HG02884 (cell line): Measurements from ENCODE around the gene ABCB11.

Experiments used
- ATAC-seq: cut with Tn5 transposase; IDR thresholded peaks from one replicate; pipeline ENCODE4 v1.9.1; 2021; ENCODE audit warnings: mild to moderate bottlenecking, moderate library complexity; ENCODE audit not compliant: unreplicated experiment

ABCB11 gene

DNA sequence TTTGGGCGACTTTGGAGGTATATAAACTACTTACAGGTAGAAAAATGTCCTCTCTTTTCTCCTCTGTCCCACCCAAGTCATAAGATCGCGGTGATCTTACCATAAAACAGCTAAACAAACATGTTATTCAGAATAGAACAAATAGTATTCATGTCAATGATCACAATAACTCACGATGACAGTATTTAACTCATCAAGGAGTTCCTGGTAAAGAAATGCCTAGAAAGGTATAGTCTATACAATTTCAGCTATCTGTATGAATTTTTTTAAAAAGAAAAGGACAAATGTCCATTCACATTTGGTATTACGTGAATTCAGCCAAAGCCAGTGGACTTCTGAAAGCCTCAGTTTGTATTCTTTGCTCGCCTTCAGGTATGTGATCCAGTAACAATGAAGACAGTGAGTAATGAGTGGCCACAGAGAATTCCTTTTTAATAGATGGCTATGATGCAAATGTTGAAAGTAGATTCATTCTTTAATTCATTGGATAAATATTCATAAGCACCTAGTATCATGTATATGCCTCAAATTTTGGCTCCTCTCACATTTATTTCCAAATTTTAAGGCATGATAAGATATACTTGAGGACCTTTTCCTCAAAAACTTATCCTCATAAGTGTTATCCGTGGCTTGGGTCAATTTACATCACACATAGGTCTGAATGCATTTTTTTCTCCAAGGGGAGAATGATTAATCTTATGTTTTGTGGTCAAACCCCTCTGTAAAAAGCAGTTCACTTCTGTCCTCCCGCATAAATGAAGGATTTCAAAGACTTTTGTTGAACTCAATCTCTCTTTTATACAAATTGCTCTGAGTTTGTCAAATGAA lies 20.3 kb downstream of the ABCB11 start:
- ATAC-seq, result no peak

DNA sequence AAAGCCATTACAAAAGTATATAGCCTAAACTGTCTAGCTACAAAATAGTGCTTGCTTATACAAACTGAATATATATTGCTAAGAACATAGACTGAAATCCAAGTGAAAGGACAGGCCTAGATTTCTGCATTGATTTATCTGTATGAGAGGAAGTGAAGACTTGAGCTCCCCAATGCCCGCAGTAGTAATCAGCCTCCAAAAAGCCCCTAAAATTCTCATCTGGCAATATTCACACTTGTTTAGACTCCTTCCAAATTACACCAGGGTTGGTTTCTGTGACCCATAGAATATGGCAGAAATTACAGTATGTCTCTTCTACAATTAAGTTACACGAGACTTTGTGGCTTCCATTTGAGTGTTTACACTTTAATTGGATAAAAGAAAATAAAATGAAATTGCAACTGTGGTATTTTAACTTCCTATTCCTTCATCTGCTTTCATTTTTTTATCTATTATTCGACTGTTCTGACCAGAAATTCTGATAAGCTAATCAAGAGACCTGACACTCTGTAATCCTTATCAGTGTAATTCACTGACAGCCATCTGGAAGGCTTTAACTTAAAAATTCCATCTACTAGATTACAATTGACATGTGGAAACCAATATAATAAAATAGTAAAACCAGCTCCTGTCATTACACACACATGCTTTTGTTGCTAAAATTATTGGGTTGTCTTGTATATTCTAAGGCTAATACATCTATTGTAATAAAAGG lies 21.1 kb downstream of the ABCB11 start:
- ATAC-seq, result no peak

DNA sequence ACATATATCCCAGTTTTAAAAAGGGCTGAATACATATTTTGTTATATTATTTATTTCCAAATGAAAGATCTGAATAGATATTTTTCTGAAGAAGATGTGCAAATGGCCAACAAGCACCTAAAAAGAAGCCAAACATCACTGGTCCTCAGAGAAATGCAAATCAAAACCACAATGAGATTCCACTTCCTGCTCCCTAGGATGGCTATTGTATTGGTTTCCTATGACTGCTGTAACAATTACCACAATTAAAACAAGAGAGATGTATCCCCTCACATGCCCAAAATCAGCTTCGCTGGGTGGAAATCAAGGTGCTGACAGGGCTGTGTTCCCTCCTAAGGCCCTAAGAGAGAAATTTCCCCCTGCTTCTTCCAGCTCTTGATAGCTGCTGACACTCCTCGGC lies 23.2 kb downstream of the ABCB11 start:
- ATAC-seq, result no peak

DNA sequence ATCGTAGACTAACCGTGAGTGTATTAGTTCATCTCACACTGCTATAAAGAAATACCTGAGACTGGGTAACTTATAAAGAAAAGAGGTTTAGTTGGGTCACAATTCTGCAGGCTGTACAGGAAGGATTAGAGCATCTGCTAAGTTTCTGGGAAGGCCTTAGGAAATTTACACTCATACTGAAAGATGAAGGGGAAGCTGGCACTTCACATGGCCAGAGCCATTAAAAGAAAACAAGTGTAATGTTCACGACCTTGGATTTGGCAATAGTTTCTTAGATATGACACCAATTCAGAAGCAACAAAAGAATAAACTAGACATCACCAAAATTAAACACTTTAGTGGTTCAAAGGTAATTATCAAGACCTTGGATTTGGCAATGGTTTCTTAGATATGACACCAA lies 23.8 kb downstream of the ABCB11 start:
- no peak for ATAC-seq

DNA sequence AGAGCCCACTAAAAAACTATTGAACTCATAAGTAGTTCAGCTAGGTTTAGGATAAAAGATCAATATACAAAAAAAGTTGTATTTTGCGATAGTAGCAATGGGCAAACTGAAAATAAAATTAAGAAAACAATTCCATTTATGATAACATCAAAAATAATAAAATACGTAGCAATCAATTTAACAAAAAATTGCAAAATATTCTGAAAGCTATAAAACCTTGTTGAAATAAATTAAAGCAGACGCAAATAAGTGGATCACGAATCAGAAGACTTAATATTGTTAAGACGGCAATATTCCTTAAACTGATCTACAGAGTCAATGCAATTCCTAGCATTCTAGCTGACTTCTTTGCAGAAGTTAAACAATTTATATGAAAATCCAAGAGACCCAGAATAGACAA lies 24.5 kb downstream of the ABCB11 start:
- no peak for ATAC-seq

DNA sequence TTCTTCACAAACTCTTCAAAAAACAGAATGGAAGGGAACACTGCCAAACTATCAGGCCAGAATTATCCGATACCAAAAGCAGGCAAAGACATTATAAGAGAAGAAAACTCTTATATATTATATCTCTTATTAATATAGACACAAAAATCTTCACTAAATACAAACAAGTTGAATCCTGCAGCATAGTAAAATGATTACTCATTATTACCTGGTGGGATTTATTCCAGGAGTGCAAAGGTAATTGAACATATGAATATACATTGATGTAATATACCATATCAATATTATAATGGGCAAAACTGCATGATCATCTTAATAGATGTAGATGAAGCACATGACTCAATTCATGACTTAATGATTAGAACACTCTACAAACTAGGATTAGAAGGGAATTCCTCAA lies 25.1 kb downstream of the ABCB11 start:
- ATAC-seq, result no peak

DNA sequence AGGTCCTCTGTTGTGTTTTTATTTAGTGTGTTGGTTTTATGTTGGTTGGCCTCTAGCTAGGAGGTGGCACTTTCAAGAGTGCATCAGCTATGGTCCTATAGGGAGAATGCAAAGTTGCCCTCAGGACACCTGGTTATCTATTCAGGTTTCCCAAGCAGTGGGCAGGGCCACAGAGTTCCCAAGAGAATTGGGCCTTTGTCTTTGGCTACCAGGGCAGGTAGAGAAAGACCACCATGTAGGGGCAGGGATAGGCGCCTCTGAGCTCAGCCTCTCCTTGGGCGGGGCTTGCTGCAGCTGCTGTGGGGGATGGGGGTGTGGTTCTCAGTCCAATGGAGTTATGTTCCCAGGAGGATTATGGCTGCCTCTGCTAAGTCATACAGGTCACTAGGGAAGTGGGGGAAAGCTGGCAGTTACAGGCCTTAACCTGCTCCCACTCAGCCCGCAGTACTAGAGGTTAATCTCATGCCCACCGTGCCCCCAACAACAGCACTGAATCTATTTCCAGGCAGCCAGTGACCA lies 26.0 kb downstream of the ABCB11 start:
- ATAC-seq, result no peak

DNA sequence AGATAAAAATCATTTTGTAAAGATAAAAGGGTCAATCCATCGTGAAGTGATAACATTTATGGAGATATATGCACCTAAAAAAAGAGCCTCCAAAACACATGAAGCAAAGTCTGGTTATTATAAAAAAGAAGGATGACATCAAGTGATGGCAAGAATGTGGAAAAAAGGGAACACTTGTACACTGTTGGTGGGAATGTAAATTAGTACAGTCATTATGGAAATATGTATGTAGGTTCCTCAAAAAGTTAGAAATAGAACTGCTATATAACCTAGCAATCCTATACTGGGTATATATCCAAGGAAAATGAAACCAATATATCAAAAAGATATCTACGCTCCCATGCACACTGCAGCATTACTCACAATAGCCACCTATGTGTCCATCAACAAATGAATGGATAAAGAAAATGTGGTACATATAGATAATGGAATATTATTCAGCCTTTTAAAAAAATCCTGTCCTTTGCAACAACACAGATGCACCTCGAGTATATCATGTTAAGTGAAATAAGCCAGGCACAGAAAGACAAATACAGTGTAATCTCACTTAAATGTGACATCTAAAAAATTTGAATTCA lies 28.9 kb downstream of the ABCB11 start:
- ATAC-seq, result no peak

DNA sequence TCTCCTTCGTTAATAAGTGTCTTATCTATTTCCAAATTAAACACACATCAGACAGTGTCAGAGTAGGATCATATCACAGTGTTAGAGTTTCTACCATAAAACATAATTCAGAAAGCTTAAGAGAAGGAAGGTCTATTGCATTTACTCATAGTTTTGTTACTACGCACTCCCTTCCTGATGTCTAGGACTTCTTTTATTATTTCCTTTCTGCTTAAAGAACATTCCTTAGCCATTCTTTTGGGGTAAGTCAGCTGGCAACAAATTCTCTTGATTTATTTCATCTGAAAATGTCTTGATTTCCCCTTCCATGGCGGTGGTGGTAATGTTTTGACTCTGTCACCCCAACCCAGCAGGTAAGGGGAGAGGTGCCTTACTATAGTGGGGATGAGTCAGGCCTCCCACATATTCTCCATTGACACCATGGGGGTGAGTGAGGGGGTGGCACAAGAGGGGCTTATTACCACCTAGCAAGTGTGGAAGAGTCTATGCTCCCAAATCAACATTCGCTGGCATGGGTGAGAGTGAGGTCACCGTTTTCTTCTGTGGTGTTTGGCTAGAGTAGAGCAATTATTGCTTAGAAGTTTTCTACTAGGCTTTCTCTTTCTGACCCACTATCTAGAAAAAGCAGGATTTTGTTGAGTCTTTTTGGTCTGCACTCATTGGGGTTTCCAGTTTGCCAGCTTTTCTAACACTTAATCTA lies 29.9 kb downstream of the ABCB11 start:
- no peak for ATAC-seq

DNA sequence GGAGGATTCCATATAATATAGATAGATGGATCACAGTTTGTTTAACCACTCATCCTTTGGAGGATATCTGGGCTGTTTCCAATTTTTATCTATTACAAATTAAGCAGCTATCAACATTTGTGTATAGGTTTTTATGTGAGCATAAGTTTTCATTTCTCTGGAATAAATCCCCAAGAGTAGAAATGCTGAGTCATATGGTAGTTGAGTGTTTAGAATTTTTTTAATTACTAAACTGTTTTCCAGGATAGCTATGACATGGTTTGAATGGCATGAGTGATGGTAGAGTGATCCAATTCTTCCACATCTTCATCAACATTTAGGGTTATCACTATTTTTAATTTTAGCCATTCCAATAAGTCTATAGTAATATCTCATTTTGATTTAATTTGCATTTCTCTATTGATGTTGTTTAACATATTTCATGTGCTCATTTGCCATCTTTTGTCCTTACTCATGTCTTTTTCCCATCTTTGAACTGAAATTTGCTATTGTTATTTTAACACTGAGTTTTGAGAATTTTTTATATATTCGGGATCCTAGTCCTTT lies 31.4 kb downstream of the ABCB11 start:
- ATAC-seq, result no peak

DNA sequence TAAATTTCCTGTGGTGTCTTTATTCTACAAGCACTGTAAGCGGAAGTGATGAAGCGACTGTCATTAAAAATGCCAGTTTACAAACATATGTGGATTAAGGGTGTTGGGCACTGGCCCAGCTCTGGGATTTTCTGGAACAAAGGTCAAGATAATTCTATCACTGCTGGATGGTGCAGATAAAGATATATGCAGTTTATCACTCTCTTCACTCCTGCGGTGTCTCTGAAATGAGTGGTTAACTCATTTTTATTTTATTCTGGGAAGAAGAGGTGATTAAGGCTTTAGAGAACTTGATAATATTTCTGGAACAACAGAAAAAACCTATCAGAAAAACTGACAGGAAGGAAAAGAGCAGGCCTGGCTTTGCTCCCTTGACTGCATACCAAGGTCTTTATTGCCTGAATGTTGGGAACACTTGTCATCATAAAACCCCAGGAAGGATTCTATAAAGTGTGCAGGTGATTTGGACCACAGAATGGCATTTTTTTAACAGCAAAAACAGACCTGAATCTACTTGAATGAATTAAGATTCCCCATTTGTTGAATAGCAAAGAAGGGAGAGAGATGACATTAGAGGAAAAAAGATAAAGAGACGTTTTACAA lies 32.4 kb downstream of the ABCB11 start:
- ATAC-seq, result no peak

DNA sequence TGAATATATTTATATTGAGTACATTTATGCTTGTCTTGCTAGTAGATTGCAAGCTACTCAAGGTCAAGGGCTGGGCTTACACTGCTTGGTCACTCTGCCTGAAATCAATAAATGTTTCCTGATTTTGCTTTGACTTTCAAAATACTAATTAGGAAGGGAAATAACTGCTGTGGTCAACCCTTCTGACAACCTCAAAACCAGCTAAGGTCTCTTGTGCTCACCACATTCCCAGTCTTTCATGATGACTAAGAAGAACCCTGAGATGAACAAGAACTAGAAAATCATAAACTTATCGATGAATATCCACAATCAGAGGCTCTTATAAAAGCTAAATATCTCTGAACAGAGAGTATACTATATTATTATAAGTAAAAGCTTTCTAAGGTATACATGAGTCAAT lies 33.3 kb downstream of the ABCB11 start:
- no peak for ATAC-seq

DNA sequence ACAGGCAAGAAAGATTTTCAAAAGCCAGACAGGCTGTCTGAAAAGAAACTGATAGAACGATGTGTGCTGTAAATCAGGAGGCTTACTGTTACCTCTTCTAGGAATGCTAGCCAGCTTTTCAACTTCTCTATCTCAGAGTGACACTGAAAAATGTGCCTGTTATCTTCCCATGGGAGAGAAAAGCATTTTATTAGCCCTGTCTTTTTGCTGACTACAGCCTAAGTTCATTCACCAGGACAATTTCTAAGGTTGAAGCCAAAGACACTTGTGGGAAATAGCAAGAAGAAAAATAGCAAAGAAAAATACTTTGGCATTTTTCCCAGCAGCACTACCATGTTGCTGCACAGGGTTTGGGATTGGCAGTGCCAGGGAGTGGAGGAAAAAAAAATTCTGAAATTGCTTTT lies 34.0 kb downstream of the ABCB11 start:
- no peak for ATAC-seq

DNA sequence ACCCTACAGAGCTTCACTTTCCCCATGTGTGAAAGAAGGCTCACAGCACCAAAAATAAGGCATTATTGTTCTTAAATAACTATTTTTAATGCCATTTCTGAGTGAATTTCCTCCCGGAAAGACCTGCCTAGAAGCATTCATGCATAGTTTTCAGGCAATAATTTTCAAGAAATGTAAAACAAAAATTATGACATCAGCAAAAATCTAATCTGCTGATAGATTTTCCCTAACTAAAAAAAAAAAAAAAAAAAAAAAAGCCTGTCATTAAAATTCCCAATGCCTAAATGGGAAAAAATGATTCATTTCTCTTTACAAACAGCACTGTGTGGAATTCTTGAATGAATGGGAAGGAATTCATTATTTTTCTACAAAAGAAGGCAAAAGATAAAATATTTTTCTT lies 35.4 kb downstream of the ABCB11 start:
- ATAC-seq, result no peak

DNA sequence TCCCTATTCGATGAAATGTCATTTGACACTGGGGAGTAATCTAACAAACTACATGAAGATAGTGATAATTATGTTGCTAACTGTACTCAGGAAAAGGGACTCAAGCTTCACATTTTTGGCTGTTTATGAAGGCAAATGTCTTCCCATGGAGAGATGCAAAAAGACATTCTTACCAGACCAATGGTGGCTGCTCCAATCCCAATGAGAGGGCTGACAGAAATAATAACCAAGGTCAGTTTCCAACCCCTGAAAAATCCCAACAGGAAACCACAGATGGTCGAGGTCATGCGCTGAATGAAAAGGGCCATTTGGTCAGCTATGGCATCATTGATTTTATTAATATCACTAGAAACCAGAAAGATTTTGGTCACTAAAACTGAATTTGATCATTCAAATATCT lies 37.6 kb downstream of the ABCB11 start:
- no peak for ATAC-seq

DNA sequence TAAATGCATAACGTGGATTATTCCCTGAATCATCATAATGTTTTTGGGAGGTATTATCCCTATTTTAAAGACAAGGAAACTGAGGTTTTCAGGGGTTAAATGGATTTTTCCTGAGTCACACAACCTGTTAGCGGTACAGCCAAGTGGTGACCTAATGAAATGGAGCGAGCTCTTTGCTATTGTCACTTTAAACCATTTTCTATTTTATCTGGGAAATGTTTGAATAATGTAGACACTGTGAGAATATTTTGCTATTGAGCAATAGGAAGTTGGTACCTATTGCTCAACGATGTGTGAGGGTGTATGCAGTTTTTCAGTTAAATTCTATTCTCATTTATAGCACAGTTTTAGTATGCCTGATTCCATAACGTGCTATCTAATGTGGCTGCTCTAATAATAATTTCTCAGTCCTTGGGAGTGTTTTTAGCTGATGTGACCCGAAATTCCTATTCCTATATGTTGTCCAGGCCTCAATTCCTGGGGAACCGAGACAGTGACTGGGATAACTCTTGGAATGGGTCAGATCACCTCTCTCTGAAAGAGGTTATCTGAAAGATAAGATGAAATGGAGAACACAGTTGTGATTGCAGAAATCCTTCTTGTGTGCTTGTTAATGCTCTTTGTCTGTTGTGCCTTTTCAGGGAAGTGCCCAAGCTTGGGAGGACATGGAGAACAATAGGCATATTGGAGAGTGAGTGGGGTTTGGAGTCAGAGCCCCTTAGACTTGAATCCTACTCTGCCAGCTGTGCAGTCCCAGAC lies 38.4 kb downstream of the ABCB11 start:
- ATAC-seq, result no peak

DNA sequence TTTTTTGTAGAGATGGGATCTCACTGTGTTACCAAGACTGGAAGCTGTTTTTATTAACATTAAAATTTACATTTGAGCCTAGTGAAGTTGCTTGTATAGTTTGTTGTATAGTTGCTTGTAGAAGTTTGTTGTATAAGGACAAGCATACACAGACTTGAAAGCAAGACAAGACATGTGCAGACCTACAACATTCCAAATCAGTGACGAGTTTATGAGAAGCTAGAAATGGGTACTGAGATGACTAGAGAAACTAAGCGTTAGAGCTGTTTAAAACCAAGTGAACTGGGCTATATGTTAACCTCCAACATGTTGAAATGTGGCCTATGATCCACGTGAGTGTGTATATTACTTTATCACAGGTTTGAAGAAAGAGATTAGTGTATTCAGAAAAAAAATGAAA lies 39.1 kb downstream of the ABCB11 start:
- no peak for ATAC-seq

DNA sequence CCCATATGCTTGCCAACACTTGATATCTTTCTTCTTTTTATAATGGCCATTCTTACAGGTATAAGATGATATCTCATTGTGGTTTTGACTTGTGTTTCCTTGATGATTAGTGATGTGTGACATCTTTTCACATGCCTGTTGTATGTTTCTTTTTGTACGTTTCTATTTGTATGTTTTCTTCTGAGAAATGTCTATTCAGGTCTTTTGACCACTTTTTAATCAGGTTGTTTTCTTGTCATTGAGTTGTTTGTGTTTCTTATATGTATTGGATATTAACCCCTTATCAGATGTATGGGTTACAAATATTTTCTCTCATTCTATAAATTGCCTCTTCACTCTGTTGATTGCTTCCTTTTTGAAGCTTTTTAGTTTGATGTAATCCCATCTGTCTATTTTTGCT lies 42.4 kb downstream of the ABCB11 start:
- no peak for ATAC-seq

DNA sequence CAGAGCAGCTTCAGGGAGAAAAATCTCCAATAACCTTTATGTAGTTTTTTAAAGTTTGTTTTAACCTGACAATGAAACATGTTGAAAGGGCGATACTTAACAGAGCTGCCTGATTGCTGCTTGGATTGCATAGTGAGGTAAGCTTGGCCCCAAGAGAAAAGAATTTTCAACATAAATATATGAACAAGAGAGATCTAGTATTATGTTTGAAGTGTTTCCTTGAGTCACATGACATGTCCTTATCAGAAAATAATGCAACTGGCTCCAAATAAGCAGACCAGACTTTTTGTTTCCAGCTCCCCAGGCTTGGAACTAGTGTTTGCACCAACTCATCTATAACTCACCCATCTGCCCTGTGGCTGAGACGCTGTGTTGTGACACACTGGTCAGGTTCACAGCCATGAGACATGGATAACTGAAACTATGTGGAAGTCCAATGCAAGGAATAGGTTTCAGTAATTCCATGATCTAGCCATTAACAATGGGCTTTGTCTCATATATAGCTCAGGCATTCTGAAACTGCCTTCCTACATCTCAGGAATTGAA lies 44.7 kb downstream of the ABCB11 start:
- no peak for ATAC-seq

DNA sequence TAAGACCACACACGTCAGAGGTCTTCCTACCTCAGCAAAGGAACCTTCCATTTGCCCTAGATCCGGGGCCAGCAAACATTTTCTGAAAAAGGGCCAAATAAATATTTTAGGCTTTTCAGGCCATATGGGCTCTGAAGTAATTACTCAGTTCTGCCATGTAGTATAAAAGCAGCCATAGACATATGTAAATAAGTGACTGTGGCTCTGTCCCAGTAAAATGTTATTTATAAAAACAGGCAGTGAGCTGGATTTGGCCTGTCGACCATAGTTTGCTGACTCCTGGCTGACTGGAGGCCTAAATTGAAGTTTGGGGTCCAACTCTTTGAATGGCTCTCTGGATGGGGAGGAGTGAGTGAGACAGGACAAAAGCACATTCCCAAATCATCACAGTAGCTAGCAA lies 49.5 kb downstream of the ABCB11 start:
- no peak for ATAC-seq
